HTR-8/SVneo (cell line): ENCODE data around the gene NUS1.
"Not testable (repeated sequence)": the region's sequence is repeated elsewhere in the genome, so short reads cannot be mapped to it uniquely, and the experiment has no call there.

Experiments
- DNase-seq: peaks from one replicate; pipeline ENCODE4 v3.0.0; 2011; ENCODE audit warnings: low spot score, mixed read lengths; ENCODE audit not compliant: insufficient read length
- FAIRE-seq: peaks from 2 replicates; lab custom pipeline; 2011; peaks lifted over from hg19 to GRCh38; lab: Jason Lieb, UNC

NUS1 gene

GRCh38 chr6:117674991-117675657 is at the start of gene NUS1:
NUS1 (plus strand) TSS chr6:117675469; CDS start chr6:117675671, 202 bp downstream.
- peak; percentile 91 for FAIRE-seq
- DNase-seq, result peak; percentile 98

GRCh38 chr6:117627533-117627932 is 47.7 kb upstream of the NUS1 start:
- DNase-seq (no peak), FAIRE-seq (no peak)

GRCh38 chr6:117629119-117629660 is 46.1 kb upstream of the NUS1 start:
- FAIRE-seq, result no peak
- DNase-seq, result no peak

- FAIRE-seq (no peak), DNase-seq (no peak)
Measured at GRCh38 chr6:117637770-117638169, 37.5 kb upstream of the NUS1 start.

- DNase-seq (no peak), FAIRE-seq (no peak)
Measured at GRCh38 chr6:117642976-117643375, 32.3 kb upstream of the NUS1 start.

- DNase-seq, FAIRE-seq: not testable (repeated sequence)
Measured at GRCh38 chr6:117651984-117652383, 23.3 kb upstream of the NUS1 start.

- no peak for DNase-seq
- no peak for FAIRE-seq
Measured at GRCh38 chr6:117653949-117654348, 21.3 kb upstream of the NUS1 start.

GRCh38 chr6:117655380-117655779 is 19.9 kb upstream of the NUS1 start:
- DNase-seq (no peak), FAIRE-seq (no peak)

GRCh38 chr6:117666881-117667280 is 8.4 kb upstream of the NUS1 start:
- FAIRE-seq, result no peak
- no peak for DNase-seq

GRCh38 chr6:117668736-117669135 is 6.5 kb upstream of the NUS1 start:
- DNase-seq (no peak), FAIRE-seq (no peak)

- no peak for FAIRE-seq
Measured at GRCh38 chr6:117674503-117674902, 766 bp upstream of the NUS1 start.

GRCh38 chr6:117675658-117676301 is 511 bp downstream of the NUS1 start:
- not testable (repeated sequence) for FAIRE-seq, DNase-seq

More at GRCh38 chr6:117674503-117674902, 766 bp upstream of the NUS1 start:
- DNase-seq, result no peak

GRCh38 chr6:117676577-117677218 is 1.4 kb downstream of the NUS1 start:
- FAIRE-seq (no peak), DNase-seq (no peak)

GRCh38 chr6:117677553-117678141 is 2.4 kb downstream of the NUS1 start:
- FAIRE-seq (no peak), DNase-seq (no peak)

- FAIRE-seq (no peak), DNase-seq (no peak)
Measured at GRCh38 chr6:117681162-117681741, 6.0 kb downstream of the NUS1 start.

- no peak for FAIRE-seq
Measured at GRCh38 chr6:117684749-117685148, 9.5 kb downstream of the NUS1 start.

GRCh38 chr6:117685359-117685758 is 10.1 kb downstream of the NUS1 start:
- FAIRE-seq, result no peak

More at GRCh38 chr6:117684749-117685148, 9.5 kb downstream of the NUS1 start:
- DNase-seq, result no peak

GRCh38 chr6:117687021-117687648 is 11.9 kb downstream of the NUS1 start:
- DNase-seq (no peak), FAIRE-seq (no peak)

More at GRCh38 chr6:117685359-117685758, 10.1 kb downstream of the NUS1 start:
- no peak for DNase-seq

- DNase-seq, FAIRE-seq: not testable (repeated sequence)
Measured at GRCh38 chr6:117689584-117689983, 14.3 kb downstream of the NUS1 start.

GRCh38 chr6:117706504-117706903 is 31.2 kb downstream of the NUS1 start:
- DNase-seq (no peak), FAIRE-seq (no peak)
